ENCODE measurements around the gene G3BP1. TPM values are rescaled to one million over a fixed set of nuclear protein-coding genes. Genes with fewer than 3 reads are reported as not detected.

Gene G3BP1
- total RNA-seq, result 100 to 1,000 TPM in 1 of 2 donors, 10 to 100 TPM in 1; 71.9 to 144 TPM
- 10 to 100 TPM; 26.9 to 53.5 TPM for polyA plus RNA-seq

- WGBS, result under 1% methylated on average over 49 of the region's 49 CpGs
- DNase-seq (ENCODE audit: low spot score), result peak; percentile 98
- Histone ChIP-seq H3K4me1 (ENCODE audit: control insufficient read depth in 4 of 4, insufficient read depth in 4 of 4, low read length in 3 of 4) (peaks cover 6 to 42% (median 26%) of the 10 kb centered on the region in 4 donors), H3K4me3 (ENCODE audit: low read depth in 1 of 3, low read length in 3 of 3) (peak within 1 kb of the TSS; percentile 90 to 97 (median 94)), H3K9me3 (ENCODE audit: control insufficient read depth in 4 of 4, low read length in 3 of 4) (no peaks in the 10 kb centered on the region), H3K9ac (ENCODE audit: low read depth in 1 of 2, low read length in 2 of 2) (peak within 1 kb of the TSS; percentile 86 to 88), H3K27me3 (ENCODE audit: control insufficient read depth in 4 of 4, insufficient read depth in 4 of 4, low read length in 3 of 4) (no peaks in the 10 kb centered on the region), H3K36me3 (ENCODE audit: control insufficient read depth in 4 of 4, insufficient read depth in 3 of 4, low read depth in 1 of 4, low read length in 3 of 4) (no peaks in the 10 kb centered on the region), H3K27ac (ENCODE audit: low read depth in 1 of 2, low read length in 2 of 2) (peak within 1 kb of the TSS; percentile 91 to 97)
- TF ChIP-seq EGR1 (IDR thresholded peaks at IDR 0.05; ENCODE audit: low read depth in 2 of 2) (no peak), RAD21 (IDR thresholded peaks at IDR 0.05) (peak; percentile 71 to 86), HNF4G (IDR thresholded peaks at IDR 0.05) (no peak), CTCF (IDR thresholded peaks at IDR 0.05; ENCODE audit: low read depth, low read length, missing input control) (peak; percentile 73), RXRA (IDR thresholded peaks at IDR 0.05) (peak; percentile 11 to 53), FOXA2 (IDR thresholded peaks at IDR 0.05) (peak; percentile 57), HNF4A (conservative IDR thresholded peaks at IDR 0.05) (peak; percentile 20 to 42), ATF3 (IDR thresholded peaks at IDR 0.05) (peak; percentile 62), TAF1 (conservative IDR thresholded peaks at IDR 0.05) (peak; percentile 78), NR2F2 (IDR thresholded peaks at IDR 0.05) (no peak), YY1 (IDR thresholded peaks at IDR 0.05) (peak; percentile 91), REST (IDR thresholded peaks at IDR 0.05) (peak; percentile 87), FOXA1 (IDR thresholded peaks at IDR 0.05) (peak; percentile 76), SP1 (IDR thresholded peaks at IDR 0.05) (peak; percentile 99), GABPA (IDR thresholded peaks at IDR 0.05 in 1 of 2, conservative IDR thresholded peaks at IDR 0.05 in 1 of 2) (peak; percentile 74 to 91), JUND (IDR thresholded peaks at IDR 0.05) (peak; percentile 5 to 56)
- TF ChIP-seq, protein P1, sequence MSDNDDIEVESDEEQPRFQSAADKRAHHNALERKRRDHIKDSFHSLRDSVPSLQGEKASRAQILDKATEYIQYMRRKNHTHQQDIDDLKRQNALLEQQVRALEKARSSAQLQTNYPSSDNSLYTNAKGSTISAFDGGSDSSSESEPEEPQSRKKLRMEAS (IDR thresholded peaks at IDR 0.05), result peak; percentile 84
- TF ChIP-seq, protein P2, sequence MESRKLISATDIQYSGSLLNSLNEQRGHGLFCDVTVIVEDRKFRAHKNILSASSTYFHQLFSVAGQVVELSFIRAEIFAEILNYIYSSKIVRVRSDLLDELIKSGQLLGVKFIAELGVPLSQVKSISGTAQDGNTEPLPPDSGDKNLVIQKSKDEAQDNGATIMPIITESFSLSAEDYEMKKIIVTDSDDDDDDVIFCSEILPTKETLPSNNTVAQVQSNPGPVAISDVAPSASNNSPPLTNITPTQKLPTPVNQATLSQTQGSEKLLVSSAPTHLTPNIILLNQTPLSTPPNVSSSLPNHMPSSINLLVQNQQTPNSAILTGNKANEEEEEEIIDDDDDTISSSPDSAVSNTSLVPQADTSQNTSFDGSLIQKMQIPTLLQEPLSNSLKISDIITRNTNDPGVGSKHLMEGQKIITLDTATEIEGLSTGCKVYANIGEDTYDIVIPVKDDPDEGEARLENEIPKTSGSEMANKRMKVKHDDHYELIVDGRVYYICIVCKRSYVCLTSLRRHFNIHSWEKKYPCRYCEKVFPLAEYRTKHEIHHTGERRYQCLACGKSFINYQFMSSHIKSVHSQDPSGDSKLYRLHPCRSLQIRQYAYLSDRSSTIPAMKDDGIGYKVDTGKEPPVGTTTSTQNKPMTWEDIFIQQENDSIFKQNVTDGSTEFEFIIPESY (IDR thresholded peaks at IDR 0.05), result peak; percentile 63
These were observed at the start of gene G3BP1 for GRCh38 chr5:151771259-151772028. TSS of gene G3BP1 (plus strand) at chr5:151771954. CDS start at chr5:151786621, 14,667 bp downstream.
